ENCODE measurements around the gene SLC7A10.
"Not testable (repeated sequence)": the region's sequence is repeated elsewhere in the genome, so short reads cannot be mapped to it uniquely, and the experiment has no call there.

Gene SLC7A10

GRCh38 chr19:33175156-33175782, 50.4 kb downstream of the SLC7A10 start:
- DNase-seq: no peak

GRCh38 chr19:33174186-33174585, 51.5 kb downstream of the SLC7A10 start:
- no peak for DNase-seq

GRCh38 chr19:33171916-33172359, 53.7 kb downstream of the SLC7A10 start:
- DNase-seq: no peak

GRCh38 chr19:33171222-33171795, 54.3 kb downstream of the SLC7A10 start:
- DNase-seq: no peak

- no peak for DNase-seq
Measured at GRCh38 chr19:33168528-33168927, 57.1 kb downstream of the SLC7A10 start.

GRCh38 chr19:33167438-33167837, 58.2 kb downstream of the SLC7A10 start:
- DNase-seq: no peak

- DNase-seq: not testable (repeated sequence)
Measured at GRCh38 chr19:33166037-33166436, 59.6 kb downstream of the SLC7A10 start.

GRCh38 chr19:33163481-33163880, 62.2 kb downstream of the SLC7A10 start:
- DNase-seq: no peak

GRCh38 chr19:33161201-33161600, 64.4 kb downstream of the SLC7A10 start:
- DNase-seq: no peak

- no peak for DNase-seq
Measured at GRCh38 chr19:33159893-33160292, 65.8 kb downstream of the SLC7A10 start.

GRCh38 chr19:33159149-33159548, 66.5 kb downstream of the SLC7A10 start:
- no peak for DNase-seq
